Lung (tissue), 12 donors: Measurements from ENCODE around the gene PPIL3. TPM values are rescaled to one million over a fixed set of nuclear protein-coding genes. Genes with fewer than 3 reads are reported as not detected.

Source experiments
- ATAC-seq: fragments of 200-7000 bp; cut with Tn5 transposase; one replicate; pipeline ENCODE4 v1.9.1; 2020; ENCODE audit warnings: moderate number of reproducible peaks; ENCODE audit not compliant: insufficient read depth, low FRiP score
- DNase-seq, 3 donors: peaks; one replicate each; pipeline ENCODE4 v3.0.0-alpha.2; 2013 to 2017
- H3K27ac ChIP-seq, 2 donors: one replicate each; pipeline ENCODE4 v1.5.1; 2013; ENCODE audit warnings: mild to moderate bottlenecking in 2 of 2, moderate library complexity in 2 of 2, control low read depth in 1 of 2, inconsistent platforms in 1 of 2, low read depth in 1 of 2, low read length in 1 of 2
- H3K27me3 ChIP-seq, 3 donors: one replicate each; pipeline ENCODE4 v1.5.1; 2013; ENCODE audit warnings: low read length in 2 of 3; ENCODE audit not compliant: control insufficient read depth in 3 of 3, insufficient read depth in 3 of 3
- H3K36me3 ChIP-seq, 4 donors: one replicate each; pipeline ENCODE4 v1.5.1; 2013; ENCODE audit warnings: low read length in 4 of 4, mild to moderate bottlenecking in 1 of 4, moderate library complexity in 1 of 4; ENCODE audit not compliant: control insufficient read depth in 4 of 4, insufficient read depth in 4 of 4
- H3K4me1 ChIP-seq, 5 donors: one replicate each; pipeline ENCODE4 v1.5.1; 2013; ENCODE audit warnings: low read length in 5 of 5, mild to moderate bottlenecking in 2 of 5, moderate library complexity in 1 of 5; ENCODE audit not compliant: control insufficient read depth in 5 of 5, insufficient read depth in 5 of 5
- H3K4me3 ChIP-seq: one replicate; pipeline ENCODE4 v1.5.1; 2013; ENCODE audit warnings: mild to moderate bottlenecking, control low read depth, moderate library complexity
- H3K9ac ChIP-seq, 2 donors: one replicate each; pipeline ENCODE4 v1.5.1; 2013; ENCODE audit warnings: low read length in 2 of 2, control low read depth in 1 of 2; ENCODE audit not compliant: insufficient read depth in 1 of 2
- H3K9me3 ChIP-seq, 4 donors: one replicate each; pipeline ENCODE4 v1.5.1; 2013; ENCODE audit warnings: low read length in 3 of 4, mild to moderate bottlenecking in 1 of 4, moderate library complexity in 1 of 4; ENCODE audit not compliant: control insufficient read depth in 4 of 4, insufficient read depth in 3 of 4
- WGBS, 2 donors: extraction: QIAGEN DNeasy Blood & Tissue Kit; methylation state at CpG; one replicate each; pipeline ENCODE4 v1.1.7; 2013; 5-methylcytosine and 5-hydroxymethylcytosine counted together
- polyA plus RNA-seq, 2 donors: library from polyadenylated mRNA; stranded (reverse); fragments of 200-250 nt; gene quantifications; one replicate each; pipeline ENCODE4 v1.2.1, GENCODE V29; 2013
- total RNA-seq, 2 donors: library from RNA; depleted of rRNA in 1 of 2; stranded (reverse); fragments of >200 nt in 1 of 2; gene quantifications; one replicate each; pipeline ENCODE4 v1.2.1, GENCODE V29; 2014 to 2021
- TF ChIP-seq, protein P1 (sequence below): IDR thresholded peaks from 2 replicates; pipeline ENCODE4 v1.5.1; 2012; ENCODE audit warnings: mild to moderate bottlenecking; ENCODE audit errors: control extremely low read depth, extremely low read depth
- donor health status: control.
- donor health status: control.
- donor health status: Bipolar disorder and iron deficiency.
- donor health status: healthy.
- donor health status: DM: yes; HTN: yes; CAD: no.

The PPIL3 gene
- total and polyA plus RNA-seq, 4 donors = 8.6 to 81.1 (median 26.0) TPM

DNA sequence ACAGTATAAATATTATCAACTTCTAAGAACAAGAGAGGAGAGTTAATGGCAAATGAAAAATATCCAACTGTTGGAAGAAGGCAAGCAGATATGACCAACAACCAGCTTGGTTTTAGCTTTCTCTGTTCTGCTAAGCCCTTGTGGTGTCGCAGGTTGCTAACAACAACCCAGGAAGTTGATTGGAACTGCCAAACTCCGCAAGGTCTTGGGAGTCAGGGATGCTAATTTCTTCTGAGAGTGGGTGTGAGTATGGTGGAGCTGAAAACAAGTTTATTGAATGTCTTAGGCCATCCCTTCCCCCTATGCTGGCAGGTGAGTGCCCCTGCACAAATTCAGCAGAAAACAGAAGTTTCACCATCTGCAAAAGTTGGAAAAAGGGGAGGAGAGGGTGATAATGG is 59.6 kb downstream of the PPIL3 start:
- ATAC-seq (no peak), DNase-seq (no peak)
- no peak overlapping the region for H3K9ac ChIP-seq
- H3K27me3 ChIP-seq = no peaks in the 10 kb centered on the region
- TF ChIP-seq, protein P1, sequence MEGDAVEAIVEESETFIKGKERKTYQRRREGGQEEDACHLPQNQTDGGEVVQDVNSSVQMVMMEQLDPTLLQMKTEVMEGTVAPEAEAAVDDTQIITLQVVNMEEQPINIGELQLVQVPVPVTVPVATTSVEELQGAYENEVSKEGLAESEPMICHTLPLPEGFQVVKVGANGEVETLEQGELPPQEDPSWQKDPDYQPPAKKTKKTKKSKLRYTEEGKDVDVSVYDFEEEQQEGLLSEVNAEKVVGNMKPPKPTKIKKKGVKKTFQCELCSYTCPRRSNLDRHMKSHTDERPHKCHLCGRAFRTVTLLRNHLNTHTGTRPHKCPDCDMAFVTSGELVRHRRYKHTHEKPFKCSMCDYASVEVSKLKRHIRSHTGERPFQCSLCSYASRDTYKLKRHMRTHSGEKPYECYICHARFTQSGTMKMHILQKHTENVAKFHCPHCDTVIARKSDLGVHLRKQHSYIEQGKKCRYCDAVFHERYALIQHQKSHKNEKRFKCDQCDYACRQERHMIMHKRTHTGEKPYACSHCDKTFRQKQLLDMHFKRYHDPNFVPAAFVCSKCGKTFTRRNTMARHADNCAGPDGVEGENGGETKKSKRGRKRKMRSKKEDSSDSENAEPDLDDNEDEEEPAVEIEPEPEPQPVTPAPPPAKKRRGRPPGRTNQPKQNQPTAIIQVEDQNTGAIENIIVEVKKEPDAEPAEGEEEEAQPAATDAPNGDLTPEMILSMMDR = no peak
- no peak overlapping the region for H3K27ac ChIP-seq
- H3K4me3 ChIP-seq = no peak overlapping the region
- H3K36me3 ChIP-seq = peaks cover 0 to 3% (median 0%) of the 10 kb centered on the region in 4 donors
- no peaks in the 10 kb centered on the region for H3K9me3 ChIP-seq
- WGBS, 2 donors = 88 to 92% methylated on average over 2 of the region's 2 CpGs
- H3K4me1 ChIP-seq = no peaks in the 10 kb centered on the region

DNA sequence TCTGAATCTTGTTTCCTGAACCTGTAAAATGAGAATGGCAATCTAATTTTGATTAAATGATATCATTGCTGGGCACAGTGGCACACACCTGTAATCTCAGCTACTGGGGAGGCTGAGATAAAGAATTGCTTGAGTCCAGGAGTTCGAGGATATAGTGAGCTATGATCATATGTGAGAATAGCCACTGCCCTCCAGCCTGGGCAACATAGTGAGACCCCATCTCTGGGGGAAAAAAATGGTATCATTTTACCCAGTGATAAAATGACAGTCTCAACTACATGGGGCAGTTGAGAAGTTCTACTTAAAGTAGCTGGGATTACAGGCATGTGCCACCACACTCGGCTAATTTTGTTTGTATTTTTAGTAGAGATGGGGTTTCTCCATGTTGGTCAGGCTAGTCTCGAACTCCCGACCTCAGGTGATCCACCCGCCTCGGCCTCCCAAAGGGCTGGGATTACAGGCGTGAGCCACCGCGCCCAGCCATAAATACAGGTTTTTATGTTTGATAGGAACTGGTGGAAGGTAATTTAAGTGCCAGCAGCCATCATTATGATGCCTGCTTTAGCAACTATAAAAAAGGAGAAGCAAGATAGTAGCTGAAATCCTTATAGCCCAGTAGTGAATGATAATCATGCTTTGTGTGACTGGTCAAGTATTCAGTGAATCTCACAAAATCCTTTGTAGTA is 60.2 kb downstream of the PPIL3 start:
- H3K9me3 ChIP-seq = no peaks in the 10 kb centered on the region
- peaks cover 0 to 3% (median 0%) of the 10 kb centered on the region in 4 donors for H3K36me3 ChIP-seq
- DNase-seq (no peak), ATAC-seq (no peak)
- WGBS, 2 donors = 96 to 97% methylated on average over 9 of the region's 9 CpGs
- H3K27ac ChIP-seq = no peak overlapping the region
- H3K9ac ChIP-seq = no peak overlapping the region
- no peaks in the 10 kb centered on the region for H3K4me1 ChIP-seq
- H3K27me3 ChIP-seq = no peaks in the 10 kb centered on the region
- H3K4me3 ChIP-seq = no peak overlapping the region
- TF ChIP-seq, protein P1 = no peak

DNA sequence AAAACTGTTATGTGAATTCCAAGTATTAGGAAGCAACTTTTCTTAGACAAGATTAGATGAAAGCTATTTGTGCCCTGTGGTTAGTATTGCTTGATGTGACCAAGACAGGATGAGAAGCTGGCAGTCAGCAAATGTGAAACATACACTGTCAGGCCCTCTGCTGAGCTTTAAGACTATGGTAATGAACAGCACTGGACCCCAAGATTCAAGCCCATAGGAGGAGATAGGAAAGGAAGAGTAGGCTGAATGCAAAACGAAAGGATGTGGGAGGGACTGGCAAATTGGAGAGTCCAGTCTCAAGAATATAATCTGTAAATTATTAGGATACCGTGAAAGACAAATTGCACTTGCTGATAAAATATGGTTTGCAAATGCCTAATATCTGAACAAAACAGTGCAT is 60.8 kb downstream of the PPIL3 start:
- no peak overlapping the region for H3K27ac ChIP-seq
- H3K36me3 ChIP-seq = peaks cover 0 to 3% (median 0%) of the 10 kb centered on the region in 4 donors
- no peaks in the 10 kb centered on the region for H3K9me3 ChIP-seq
- no peaks in the 10 kb centered on the region for H3K27me3 ChIP-seq
- no peak overlapping the region for H3K4me3 ChIP-seq
- 88% methylated on average over 2 of the region's 2 CpGs for WGBS, 2 donors
- no peaks in the 10 kb centered on the region for H3K4me1 ChIP-seq
- no peak for ATAC-seq
- no peak overlapping the region for H3K9ac ChIP-seq
- TF ChIP-seq, protein P1 = no peak
- DNase-seq = no peak
